Breast epithelium (tissue), 4 donors: ENCODE data around the gene APLF. TPM values are rescaled to one million over a fixed set of nuclear protein-coding genes. Genes with fewer than 3 reads are reported as not detected.

Source experiments
- DNase-seq, 2 donors: peaks; one replicate each; pipeline ENCODE4 v3.0.0-alpha.2; 2019; ENCODE audit warnings: low spot score in 2 of 2
- H3K27ac ChIP-seq, 2 donors: fragments of 200-600 bp; sonication (generic) in 1 of 2; one replicate each; pipeline ENCODE4 v1.5.1; 2016 to 2019; ENCODE audit warnings: mild to moderate bottlenecking in 1 of 2
- H3K27me3 ChIP-seq, 2 donors: fragments of 200-600 bp; sonication (generic) in 1 of 2; one replicate each; pipeline versions ENCODE4 v1.5.1 to v1.6.0; 2017 to 2019; ENCODE audit warnings: control low read depth in 1 of 2, mild to moderate bottlenecking in 1 of 2
- H3K36me3 ChIP-seq: fragments of 200-600 bp; one replicate; pipeline ENCODE4 v1.5.1; 2019
- H3K4me1 ChIP-seq, 2 donors: fragments of 200-600 bp; sonication (generic); one replicate each; pipeline ENCODE4 v1.5.1; 2016 to 2019; ENCODE audit warnings: control low read depth in 1 of 2
- H3K4me3 ChIP-seq, 3 donors: fragments of 200-600 bp; sonication (generic); 1 replicate in 2 of 3; 2 replicates in 1 of 3; pipeline ENCODE4 v1.5.1; 2016 to 2019; ENCODE audit warnings: mild to moderate bottlenecking in 3 of 3, moderate library complexity in 2 of 3
- H3K9me3 ChIP-seq, 2 donors: fragments of 200-600 bp; sonication (generic) in 1 of 2; one replicate each; pipeline ENCODE4 v1.5.1; 2016 to 2019; ENCODE audit warnings: control low read depth in 1 of 2
- POLR2A ChIP-seq: fragments of 450-650 bp; IDR thresholded peaks from one replicate; pipeline ENCODE4 v1.6.1; 2016; ENCODE audit warnings: antibody characterized with exemption, mild to moderate bottlenecking, moderate library complexity
- POLR2AphosphoS5 ChIP-seq, 3 donors: sonication (generic); formaldehyde crosslinking; IDR thresholded peaks; one replicate each; pipeline ENCODE4 v1.6.1; 2017; ENCODE audit warnings: antibody characterized with exemption in 3 of 3
- intact Hi-C: fragments of 100-400 bp; cut with DNase I; formaldehyde crosslinking; loops from one replicate; pipeline ENCODE4 v1.15.1; 2023; ENCODE audit warnings: low total_unique reads
- total RNA-seq, 3 donors: library from RNA; depleted of rRNA; stranded (reverse); fragments of >200 nt; gene quantifications; one replicate each; pipeline ENCODE4 v1.1.0, GENCODE V29; 2016
- TF ChIP-seq, protein P1 (sequence below), 3 donors: fragments of 450-650 bp; IDR thresholded peaks; one replicate each; pipeline ENCODE4 v1.5.1; 2016 to 2017; ENCODE audit warnings: antibody characterized with exemption in 3 of 3, mild to moderate bottlenecking in 3 of 3, moderate library complexity in 3 of 3

Gene APLF
- total RNA-seq, 3 donors from 2014 or later = 8.5 to 14.5 (median 13.4) TPM

DNA sequence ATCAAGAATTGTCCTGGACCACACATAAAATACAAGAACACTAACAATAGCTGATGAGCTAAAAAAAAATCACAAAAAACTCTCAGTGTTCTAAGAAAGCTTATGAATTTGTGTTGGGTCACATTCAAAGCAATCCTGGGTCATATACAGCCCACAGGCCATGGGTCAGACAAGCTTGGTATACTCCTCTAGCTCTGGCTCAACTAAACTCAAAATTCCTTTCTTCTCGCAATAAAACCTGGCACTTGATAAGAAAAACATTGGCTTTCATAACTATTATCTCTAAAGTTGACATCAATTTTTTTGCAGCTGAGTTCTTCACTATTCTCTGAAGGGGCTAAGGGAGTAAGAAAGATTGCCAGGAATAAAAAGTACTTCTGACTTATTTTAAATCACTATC lies 38.6 kb upstream of the APLF start:
- no peaks in the 10 kb centered on the region for H3K27me3 ChIP-seq
- H3K27ac ChIP-seq = no peak overlapping the region
- no peak overlapping the region for H3K4me3 ChIP-seq
- no peaks in the 10 kb centered on the region for H3K9me3 ChIP-seq
- no peaks in the 10 kb centered on the region for H3K36me3 ChIP-seq
- intact Hi-C loops = no loop called here
- H3K4me1 ChIP-seq = no peaks in the 10 kb centered on the region
- DNase-seq = no peak
- TF ChIP-seq POLR2AphosphoS5 (IDR thresholded peaks at IDR 0.05) (no peak), POLR2A (no peak)
- TF ChIP-seq, protein P1, sequence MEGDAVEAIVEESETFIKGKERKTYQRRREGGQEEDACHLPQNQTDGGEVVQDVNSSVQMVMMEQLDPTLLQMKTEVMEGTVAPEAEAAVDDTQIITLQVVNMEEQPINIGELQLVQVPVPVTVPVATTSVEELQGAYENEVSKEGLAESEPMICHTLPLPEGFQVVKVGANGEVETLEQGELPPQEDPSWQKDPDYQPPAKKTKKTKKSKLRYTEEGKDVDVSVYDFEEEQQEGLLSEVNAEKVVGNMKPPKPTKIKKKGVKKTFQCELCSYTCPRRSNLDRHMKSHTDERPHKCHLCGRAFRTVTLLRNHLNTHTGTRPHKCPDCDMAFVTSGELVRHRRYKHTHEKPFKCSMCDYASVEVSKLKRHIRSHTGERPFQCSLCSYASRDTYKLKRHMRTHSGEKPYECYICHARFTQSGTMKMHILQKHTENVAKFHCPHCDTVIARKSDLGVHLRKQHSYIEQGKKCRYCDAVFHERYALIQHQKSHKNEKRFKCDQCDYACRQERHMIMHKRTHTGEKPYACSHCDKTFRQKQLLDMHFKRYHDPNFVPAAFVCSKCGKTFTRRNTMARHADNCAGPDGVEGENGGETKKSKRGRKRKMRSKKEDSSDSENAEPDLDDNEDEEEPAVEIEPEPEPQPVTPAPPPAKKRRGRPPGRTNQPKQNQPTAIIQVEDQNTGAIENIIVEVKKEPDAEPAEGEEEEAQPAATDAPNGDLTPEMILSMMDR (IDR thresholded peaks at IDR 0.05) = no peak

DNA sequence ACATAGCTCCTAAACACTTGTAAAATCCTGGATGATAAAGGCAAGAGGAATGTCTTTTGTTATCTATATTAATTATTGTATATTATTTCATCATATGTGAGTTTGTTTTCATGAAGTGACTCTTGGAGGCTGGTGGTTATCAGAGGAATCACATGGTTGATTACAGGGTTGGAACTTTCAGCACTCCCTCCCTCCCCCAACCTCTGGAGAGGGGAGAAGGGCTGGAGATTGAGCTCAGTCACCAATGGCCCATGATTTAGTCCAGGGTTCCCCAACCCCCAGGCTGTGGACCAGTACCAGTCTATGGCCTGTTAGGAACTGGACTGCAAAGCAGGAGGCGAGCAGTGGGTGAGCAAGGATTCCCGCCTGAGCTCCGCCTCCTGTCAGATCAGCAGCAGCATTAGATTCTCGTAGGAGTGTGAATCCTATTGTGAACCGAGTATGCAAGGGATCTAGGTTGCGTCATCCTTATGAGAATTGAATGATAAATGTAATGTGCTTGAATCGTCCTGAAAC lies 38.0 kb upstream of the APLF start:
- H3K27ac ChIP-seq = no peak overlapping the region
- H3K36me3 ChIP-seq = no peaks in the 10 kb centered on the region
- no peak overlapping the region for H3K4me3 ChIP-seq
- intact Hi-C loops = no loop called here
- H3K27me3 ChIP-seq = no peaks in the 10 kb centered on the region
- TF ChIP-seq, protein P1 (IDR thresholded peaks at IDR 0.05) = no peak
- TF ChIP-seq POLR2A = no peak
- no peak for TF ChIP-seq POLR2AphosphoS5 (IDR thresholded peaks at IDR 0.05)
- no peaks in the 10 kb centered on the region for H3K9me3 ChIP-seq
- no peaks in the 10 kb centered on the region for H3K4me1 ChIP-seq
- DNase-seq = no peak

GRCh38 chr2:68431316-68431972 lies 35.9 kb upstream of the APLF start:
- Histone ChIP-seq H3K9me3 (no peaks in the 10 kb centered on the region), H3K27me3 (no peaks in the 10 kb centered on the region), H3K36me3 (no peaks in the 10 kb centered on the region), H3K4me1 (no peaks in the 10 kb centered on the region), H3K27ac (no peak overlapping the region), H3K4me3 (no peak overlapping the region)
- intact Hi-C loops = no loop called here
- TF ChIP-seq, protein P1 (IDR thresholded peaks at IDR 0.05) = no peak
- TF ChIP-seq POLR2AphosphoS5 (IDR thresholded peaks at IDR 0.05) (no peak), POLR2A (no peak)
- no peak for DNase-seq

- Histone ChIP-seq H3K27ac (no peak overlapping the region), H3K4me1 (no peaks in the 10 kb centered on the region), H3K36me3 (no peaks in the 10 kb centered on the region), H3K27me3 (no peaks in the 10 kb centered on the region), H3K9me3 (no peaks in the 10 kb centered on the region), H3K4me3 (no peak overlapping the region)
- DNase-seq = no peak
- intact Hi-C loops = no loop called here
- no peak for TF ChIP-seq POLR2AphosphoS5 (IDR thresholded peaks at IDR 0.05)
Observed at GRCh38 chr2:68432696-68433658, 34.4 kb upstream of the APLF start.

- no peaks in the 10 kb centered on the region for H3K27me3 ChIP-seq
- H3K4me3 ChIP-seq = no peak overlapping the region
- DNase-seq = no peak
- no peaks in the 10 kb centered on the region for H3K9me3 ChIP-seq
- no peaks in the 10 kb centered on the region for H3K36me3 ChIP-seq
- H3K4me1 ChIP-seq = no peaks in the 10 kb centered on the region
- TF ChIP-seq POLR2A = no peak
- TF ChIP-seq, protein P1 (IDR thresholded peaks at IDR 0.05) = no peak
- TF ChIP-seq POLR2AphosphoS5 (IDR thresholded peaks at IDR 0.05) = no peak
- intact Hi-C loops = no loop called here
- no peak overlapping the region for H3K27ac ChIP-seq
Observed at GRCh38 chr2:68434981-68435380, 32.4 kb upstream of the APLF start.
